ENCODE measurements around the gene MPP7.

MPP7 gene

DNA sequence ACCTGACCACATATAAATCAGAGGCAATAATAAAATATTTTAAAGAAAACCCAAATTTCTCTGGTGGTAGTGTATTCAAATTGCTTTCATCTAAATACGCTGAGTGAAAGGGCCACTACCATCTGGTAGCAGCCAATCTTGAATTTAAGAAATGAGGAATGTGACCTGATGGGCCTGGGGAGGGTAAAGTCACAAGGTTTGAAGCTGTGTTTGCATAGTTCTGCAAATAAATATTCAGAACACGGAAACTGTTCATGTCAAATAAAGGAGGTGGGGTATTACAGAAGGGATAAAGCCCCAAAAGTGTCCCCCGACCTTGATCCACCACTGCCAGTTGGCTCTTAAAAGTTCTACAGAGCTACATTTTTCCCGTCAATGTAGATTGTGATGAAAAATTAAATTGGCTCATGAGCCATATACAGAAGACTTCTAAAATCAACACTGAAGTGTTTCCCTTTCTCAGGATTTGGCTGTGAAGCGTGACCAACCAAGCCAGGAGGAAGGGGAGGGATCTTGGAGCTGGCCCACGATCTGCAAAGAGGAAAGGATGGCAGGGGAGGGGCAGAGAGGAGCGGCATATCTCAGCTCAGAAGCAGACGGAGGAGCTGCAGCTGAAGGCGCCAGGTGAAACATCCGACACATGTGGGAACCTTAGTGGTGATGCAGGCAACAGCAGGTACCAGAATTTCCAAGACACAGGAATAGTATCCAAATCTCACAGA, 39.6 kb downstream of the MPP7 start:
- no peak for DNase-seq

GRCh38 chr10:28256776-28257175, 46.1 kb downstream of the MPP7 start:
- DNase-seq, result no peak

GRCh38 chr10:28254290-28254985, 48.4 kb downstream of the MPP7 start:
- no peak for DNase-seq

GRCh38 chr10:28253169-28253785, 49.6 kb downstream of the MPP7 start:
- DNase-seq, result no peak

All from NCI-H82 (cell line).